SK-N-SH treated with all-trans-retinoic acid at 6 μM for 48 hours (cell line): ENCODE measurements around the gene CCDC146.
"Not testable (repeated sequence)": the region's sequence is repeated elsewhere in the genome, so short reads cannot be mapped to it uniquely, and the experiment has no call there.

Source experiments
- ATAC-seq: fragments of 200-7000 bp; cut with Tn5 transposase; 3 replicates; pipeline ENCODE4 v1.9.1; 2020; ENCODE audit warnings: mild to moderate bottlenecking, moderate library complexity
- ARNTL ChIP-seq: fragments of 450-650 bp; formaldehyde crosslinking; IDR thresholded peaks from 2 replicates; pipeline ENCODE4 v1.5.0; 2020; ENCODE audit warnings: low read depth, mild to moderate bottlenecking, moderate library complexity, borderline replicate concordance
- CREB5 ChIP-seq: fragments of 250-450 bp; sonication (Bioruptor Pico); IDR thresholded peaks from 2 replicates; pipeline ENCODE4 v1.5.1; 2020; ENCODE audit warnings: low read depth, mild to moderate bottlenecking, moderate library complexity
- CSDC2 ChIP-seq: fragments of 250-450 bp; sonication (Bioruptor Pico); IDR thresholded peaks from 2 replicates; pipeline ENCODE4 v1.5.0; 2020; ENCODE audit warnings: mild to moderate bottlenecking, moderate library complexity
- CSRNP3 ChIP-seq: fragments of 250-450 bp; sonication (Bioruptor Pico); IDR thresholded peaks from 2 replicates; pipeline ENCODE4 v1.5.1; 2021; ENCODE audit warnings: mild to moderate bottlenecking, moderate library complexity
- ESRRG ChIP-seq: fragments of 250-450 bp; sonication (Bioruptor Pico); IDR thresholded peaks from 2 replicates; pipeline ENCODE4 v1.6.1; 2021; ENCODE audit warnings: mild to moderate bottlenecking
- ISL1 ChIP-seq: fragments of 250-450 bp; sonication (Bioruptor Pico); IDR thresholded peaks from 2 replicates; pipeline ENCODE4 v2.1.2; 2022; ENCODE audit warnings: mild to moderate bottlenecking, moderate library complexity
- PATZ1 ChIP-seq: fragments of 250-450 bp; sonication (Bioruptor Pico); IDR thresholded peaks from 2 replicates; pipeline ENCODE4 v1.8.0; 2020; ENCODE audit warnings: mild to moderate bottlenecking, moderate library complexity, borderline replicate concordance
- POU6F1 ChIP-seq: fragments of 250-450 bp; sonication (Bioruptor Pico); IDR thresholded peaks from 2 replicates; pipeline ENCODE4 v1.8.0; 2021; ENCODE audit warnings: low read depth, mild to moderate bottlenecking, moderate library complexity, borderline replicate concordance
- PPARA ChIP-seq: fragments of 250-450 bp; sonication (Bioruptor Pico); IDR thresholded peaks from 2 replicates; pipeline ENCODE4 v1.5.0; 2020; ENCODE audit warnings: mild to moderate bottlenecking, borderline replicate concordance
- RARB ChIP-seq: fragments of 250-450 bp; sonication (Bioruptor Pico); IDR thresholded peaks from 2 replicates; pipeline ENCODE4 v1.8.0; 2021; ENCODE audit warnings: mild to moderate bottlenecking, moderate library complexity
- SNAI2 ChIP-seq: fragments of 250-450 bp; sonication (Bioruptor Pico); IDR thresholded peaks from 2 replicates; pipeline ENCODE4 v1.5.0; 2020; ENCODE audit warnings: mild to moderate bottlenecking, moderate library complexity
- TCF4 ChIP-seq: fragments of 250-450 bp; sonication (Bioruptor Pico); IDR thresholded peaks from 2 replicates; pipeline ENCODE4 v1.8.0; 2021; ENCODE audit warnings: mild to moderate bottlenecking, moderate library complexity, borderline replicate concordance
- TOX ChIP-seq: fragments of 250-450 bp; sonication (Bioruptor Pico); IDR thresholded peaks from 2 replicates; pipeline ENCODE4 v1.8.0; 2021; ENCODE audit warnings: mild to moderate bottlenecking, moderate library complexity, borderline replicate concordance
- TSHZ2 ChIP-seq: fragments of 250-450 bp; sonication (Bioruptor Pico); IDR thresholded peaks from 2 replicates; pipeline ENCODE4 v1.5.0; 2020; ENCODE audit warnings: mild to moderate bottlenecking, moderate library complexity
- ZFP3 ChIP-seq: fragments of 250-450 bp; sonication (Bioruptor Pico); IDR thresholded peaks from 2 replicates; pipeline ENCODE4 v1.5.0; 2020; ENCODE audit warnings: mild to moderate bottlenecking, moderate library complexity
- ZNF70 ChIP-seq: fragments of 450-650 bp; formaldehyde crosslinking; IDR thresholded peaks from 2 replicates; pipeline ENCODE4 v1.5.0; 2020; ENCODE audit warnings: mild to moderate bottlenecking, moderate library complexity

CCDC146 gene

GRCh38 chr7:77223261-77223660, 100.8 kb downstream of the CCDC146 start:
- no peak for ATAC-seq
- TF ChIP-seq CREB5 (CRISPR knock-in tag), result no peak
- TF ChIP-seq ARNTL (CRISPR knock-in tag), result no peak
- no peak for TF ChIP-seq TOX (CRISPR knock-in tag)
- no peak for TF ChIP-seq TSHZ2 (CRISPR knock-in tag)

- TF ChIP-seq ISL1 (CRISPR knock-in tag), result peak; percentile 77
- 0 out of 2 replicates have a peak, but pooled peaks have one; percentile 26 for TF ChIP-seq CREB5 (CRISPR knock-in tag)
- no peak for TF ChIP-seq TCF4
- ATAC-seq, result no peak
Measured at GRCh38 chr7:77226357-77226839, 104.0 kb downstream of the CCDC146 start.

GRCh38 chr7:77228795-77229194, 106.4 kb downstream of the CCDC146 start:
- not testable (repeated sequence) for ATAC-seq

GRCh38 chr7:77232467-77232866, 110.1 kb downstream of the CCDC146 start:
- no peak for TF ChIP-seq PATZ1
- no peak for TF ChIP-seq CREB5 (CRISPR knock-in tag)
- TF ChIP-seq PPARA (CRISPR knock-in tag), result no peak
- no peak for TF ChIP-seq ISL1 (CRISPR knock-in tag)
- TF ChIP-seq RARB, result no peak
- TF ChIP-seq SNAI2 (CRISPR knock-in tag), result no peak
- no peak for TF ChIP-seq ESRRG
- TF ChIP-seq CSDC2 (CRISPR knock-in tag), result no peak
- TF ChIP-seq ZFP3, result no peak
- no peak for TF ChIP-seq TOX (CRISPR knock-in tag)
- no peak for TF ChIP-seq TSHZ2 (CRISPR knock-in tag)
- TF ChIP-seq POU6F1 (CRISPR knock-in tag), result no peak
- TF ChIP-seq CSRNP3 (CRISPR knock-in tag), result no peak
- TF ChIP-seq ZNF70 (CRISPR knock-in tag), result no peak
- ATAC-seq, result no peak
